Measurements from ENCODE around the gene GPR50. TPM values are rescaled to one million over a fixed set of nuclear protein-coding genes. Genes with fewer than 3 reads are reported as not detected.

The GPR50 gene
- total and polyA plus RNA-seq, 4 donors: not detected

DNA sequence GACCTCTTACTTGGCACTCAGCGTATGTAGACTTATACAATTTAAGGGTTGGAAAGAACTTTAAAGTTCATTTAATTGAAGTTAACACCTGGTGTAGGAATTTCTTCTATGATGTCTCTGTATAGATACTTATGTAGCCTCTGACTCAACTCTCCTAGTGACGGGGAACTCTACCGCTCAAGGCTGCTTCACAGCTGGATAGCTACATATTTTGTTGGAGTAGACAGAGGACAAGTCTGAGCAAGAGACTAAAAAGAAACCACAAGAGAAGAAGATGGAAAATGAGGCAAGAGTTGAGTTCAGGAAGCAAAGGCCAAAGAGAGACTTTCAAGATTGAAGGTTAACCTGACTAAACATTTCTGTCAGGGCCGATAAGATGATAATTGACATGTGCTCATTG is 52.6 kb downstream of the GPR50 start:
- H3K36me3 ChIP-seq (ENCODE audit: control insufficient read depth in 4 of 4, insufficient read depth in 3 of 4, low read depth in 1 of 4, low read length in 3 of 4): no peaks in the 10 kb centered on the region
- H3K9ac ChIP-seq (ENCODE audit: low read depth in 1 of 2, low read length in 2 of 2): no peak overlapping the region
- TF ChIP-seq HNF4A (conservative IDR thresholded peaks at IDR 0.05) (no peak), RAD21 (IDR thresholded peaks at IDR 0.05) (no peak), YY1 (IDR thresholded peaks at IDR 0.05) (no peak), JUND (IDR thresholded peaks at IDR 0.05) (no peak), NR2F2 (IDR thresholded peaks at IDR 0.05) (no peak), TAF1 (conservative IDR thresholded peaks at IDR 0.05) (no peak), EGR1 (IDR thresholded peaks at IDR 0.05; ENCODE audit: low read depth in 2 of 2) (no peak), FOXA1 (IDR thresholded peaks at IDR 0.05) (no peak), HNF4G (IDR thresholded peaks at IDR 0.05) (no peak), FOXA2 (IDR thresholded peaks at IDR 0.05) (no peak)
- TF ChIP-seq, protein P1, sequence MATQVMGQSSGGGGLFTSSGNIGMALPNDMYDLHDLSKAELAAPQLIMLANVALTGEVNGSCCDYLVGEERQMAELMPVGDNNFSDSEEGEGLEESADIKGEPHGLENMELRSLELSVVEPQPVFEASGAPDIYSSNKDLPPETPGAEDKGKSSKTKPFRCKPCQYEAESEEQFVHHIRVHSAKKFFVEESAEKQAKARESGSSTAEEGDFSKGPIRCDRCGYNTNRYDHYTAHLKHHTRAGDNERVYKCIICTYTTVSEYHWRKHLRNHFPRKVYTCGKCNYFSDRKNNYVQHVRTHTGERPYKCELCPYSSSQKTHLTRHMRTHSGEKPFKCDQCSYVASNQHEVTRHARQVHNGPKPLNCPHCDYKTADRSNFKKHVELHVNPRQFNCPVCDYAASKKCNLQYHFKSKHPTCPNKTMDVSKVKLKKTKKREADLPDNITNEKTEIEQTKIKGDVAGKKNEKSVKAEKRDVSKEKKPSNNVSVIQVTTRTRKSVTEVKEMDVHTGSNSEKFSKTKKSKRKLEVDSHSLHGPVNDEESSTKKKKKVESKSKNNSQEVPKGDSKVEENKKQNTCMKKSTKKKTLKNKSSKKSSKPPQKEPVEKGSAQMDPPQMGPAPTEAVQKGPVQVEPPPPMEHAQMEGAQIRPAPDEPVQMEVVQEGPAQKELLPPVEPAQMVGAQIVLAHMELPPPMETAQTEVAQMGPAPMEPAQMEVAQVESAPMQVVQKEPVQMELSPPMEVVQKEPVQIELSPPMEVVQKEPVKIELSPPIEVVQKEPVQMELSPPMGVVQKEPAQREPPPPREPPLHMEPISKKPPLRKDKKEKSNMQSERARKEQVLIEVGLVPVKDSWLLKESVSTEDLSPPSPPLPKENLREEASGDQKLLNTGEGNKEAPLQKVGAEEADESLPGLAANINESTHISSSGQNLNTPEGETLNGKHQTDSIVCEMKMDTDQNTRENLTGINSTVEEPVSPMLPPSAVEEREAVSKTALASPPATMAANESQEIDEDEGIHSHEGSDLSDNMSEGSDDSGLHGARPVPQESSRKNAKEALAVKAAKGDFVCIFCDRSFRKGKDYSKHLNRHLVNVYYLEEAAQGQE (IDR thresholded peaks at IDR 0.05): no peak
- TF ChIP-seq, protein P2, sequence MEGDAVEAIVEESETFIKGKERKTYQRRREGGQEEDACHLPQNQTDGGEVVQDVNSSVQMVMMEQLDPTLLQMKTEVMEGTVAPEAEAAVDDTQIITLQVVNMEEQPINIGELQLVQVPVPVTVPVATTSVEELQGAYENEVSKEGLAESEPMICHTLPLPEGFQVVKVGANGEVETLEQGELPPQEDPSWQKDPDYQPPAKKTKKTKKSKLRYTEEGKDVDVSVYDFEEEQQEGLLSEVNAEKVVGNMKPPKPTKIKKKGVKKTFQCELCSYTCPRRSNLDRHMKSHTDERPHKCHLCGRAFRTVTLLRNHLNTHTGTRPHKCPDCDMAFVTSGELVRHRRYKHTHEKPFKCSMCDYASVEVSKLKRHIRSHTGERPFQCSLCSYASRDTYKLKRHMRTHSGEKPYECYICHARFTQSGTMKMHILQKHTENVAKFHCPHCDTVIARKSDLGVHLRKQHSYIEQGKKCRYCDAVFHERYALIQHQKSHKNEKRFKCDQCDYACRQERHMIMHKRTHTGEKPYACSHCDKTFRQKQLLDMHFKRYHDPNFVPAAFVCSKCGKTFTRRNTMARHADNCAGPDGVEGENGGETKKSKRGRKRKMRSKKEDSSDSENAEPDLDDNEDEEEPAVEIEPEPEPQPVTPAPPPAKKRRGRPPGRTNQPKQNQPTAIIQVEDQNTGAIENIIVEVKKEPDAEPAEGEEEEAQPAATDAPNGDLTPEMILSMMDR (IDR thresholded peaks at IDR 0.05; ENCODE audit: low read depth, low read length, missing input control): no peak
- TF ChIP-seq, protein P3, sequence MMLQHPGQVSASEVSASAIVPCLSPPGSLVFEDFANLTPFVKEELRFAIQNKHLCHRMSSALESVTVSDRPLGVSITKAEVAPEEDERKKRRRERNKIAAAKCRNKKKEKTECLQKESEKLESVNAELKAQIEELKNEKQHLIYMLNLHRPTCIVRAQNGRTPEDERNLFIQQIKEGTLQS (IDR thresholded peaks at IDR 0.05): no peak
- TF ChIP-seq, protein P4, sequence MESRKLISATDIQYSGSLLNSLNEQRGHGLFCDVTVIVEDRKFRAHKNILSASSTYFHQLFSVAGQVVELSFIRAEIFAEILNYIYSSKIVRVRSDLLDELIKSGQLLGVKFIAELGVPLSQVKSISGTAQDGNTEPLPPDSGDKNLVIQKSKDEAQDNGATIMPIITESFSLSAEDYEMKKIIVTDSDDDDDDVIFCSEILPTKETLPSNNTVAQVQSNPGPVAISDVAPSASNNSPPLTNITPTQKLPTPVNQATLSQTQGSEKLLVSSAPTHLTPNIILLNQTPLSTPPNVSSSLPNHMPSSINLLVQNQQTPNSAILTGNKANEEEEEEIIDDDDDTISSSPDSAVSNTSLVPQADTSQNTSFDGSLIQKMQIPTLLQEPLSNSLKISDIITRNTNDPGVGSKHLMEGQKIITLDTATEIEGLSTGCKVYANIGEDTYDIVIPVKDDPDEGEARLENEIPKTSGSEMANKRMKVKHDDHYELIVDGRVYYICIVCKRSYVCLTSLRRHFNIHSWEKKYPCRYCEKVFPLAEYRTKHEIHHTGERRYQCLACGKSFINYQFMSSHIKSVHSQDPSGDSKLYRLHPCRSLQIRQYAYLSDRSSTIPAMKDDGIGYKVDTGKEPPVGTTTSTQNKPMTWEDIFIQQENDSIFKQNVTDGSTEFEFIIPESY (IDR thresholded peaks at IDR 0.05): no peak
- H3K4me3 ChIP-seq (ENCODE audit: low read depth in 1 of 3, low read length in 3 of 3): no peak overlapping the region
- no peaks in the 10 kb centered on the region for H3K4me1 ChIP-seq (ENCODE audit: control insufficient read depth in 4 of 4, insufficient read depth in 4 of 4, low read length in 3 of 4)
- 87% methylated on average over 4 of the region's 4 CpGs for WGBS
- DNase-seq (ENCODE audit: low spot score): no peak
- H3K9me3 ChIP-seq (ENCODE audit: control insufficient read depth in 4 of 4, low read length in 3 of 4): no peaks in the 10 kb centered on the region
- H3K27ac ChIP-seq (ENCODE audit: low read depth in 1 of 2, low read length in 2 of 2): no peak overlapping the region
- H3K27me3 ChIP-seq (ENCODE audit: control insufficient read depth in 4 of 4, insufficient read depth in 4 of 4, low read length in 3 of 4): peaks cover 0 to 12% (median 0%) of the 10 kb centered on the region in 4 donors

Small RNA genes lying within 50 kb of the gene (small RNA-seq; reads per million reads assigned to genes)
- gene MIR4330: not detected

Other genes with a start within 250 kb of the GPR50 start
- 1 to 10 TPM; 9.2 to 9.3 TPM for gene HMGB3, start 193.2 kb upstream of the GPR50 start, total RNA-seq
- 10 to 100 TPM; 17.0 to 46.7 TPM for gene HMGB3, start 193.2 kb upstream of the GPR50 start, polyA plus RNA-seq
- gene VMA21, start 220.6 kb downstream of the GPR50 start, total RNA-seq: 10 to 100 TPM; 13.1 to 20.6 TPM
- 10 to 100 TPM in 1 of 2 donors, 1 to 10 TPM in 1; 4.1 to 10.6 TPM for gene VMA21, start 220.6 kb downstream of the GPR50 start, polyA plus RNA-seq